ENCODE measurements around the gene SLC45A2. TPM values are rescaled to one million over a fixed set of nuclear protein-coding genes. Genes with fewer than 3 reads are reported as not detected.

Gene SLC45A2
- total RNA-seq, 1 donor, result 0.09 TPM

GRCh38 chr5:33975852-33976251 is 8.6 kb downstream of the SLC45A2 start:
- no peak overlapping the region for H3K4me3 ChIP-seq (ENCODE audit: low read depth, low read length)
- DNase-seq (ENCODE audit: low read depth), result peak; percentile 67
- no peak for TF ChIP-seq CTCF (IDR thresholded peaks at IDR 0.05; ENCODE audit: insufficient read depth, low read length)

- TF ChIP-seq CTCF (IDR thresholded peaks at IDR 0.05; ENCODE audit: insufficient read depth, low read length), result no peak
- no peak for DNase-seq (ENCODE audit: low read depth)
- no peak overlapping the region for H3K4me3 ChIP-seq (ENCODE audit: low read depth, low read length)
Observed at GRCh38 chr5:33973271-33973670, 11.2 kb downstream of the SLC45A2 start.

GRCh38 chr5:33969572-33970452 is 14.7 kb downstream of the SLC45A2 start:
- TF ChIP-seq CTCF (IDR thresholded peaks at IDR 0.05; ENCODE audit: insufficient read depth, low read length), result peak; percentile 94
- DNase-seq (ENCODE audit: low read depth), result peak; percentile 80
- H3K4me3 ChIP-seq (ENCODE audit: low read depth, low read length), result no peak overlapping the region

- DNase-seq (ENCODE audit: low read depth), result peak; percentile 37
- no peak for TF ChIP-seq CTCF (IDR thresholded peaks at IDR 0.05; ENCODE audit: insufficient read depth, low read length)
- H3K4me3 ChIP-seq (ENCODE audit: low read depth, low read length), result no peak overlapping the region
Observed at GRCh38 chr5:33968211-33969005, 16.1 kb downstream of the SLC45A2 start.

GRCh38 chr5:33966805-33967204 is 17.7 kb downstream of the SLC45A2 start:
- TF ChIP-seq CTCF (IDR thresholded peaks at IDR 0.05; ENCODE audit: insufficient read depth, low read length), result no peak
- no peak for DNase-seq (ENCODE audit: low read depth)
- H3K4me3 ChIP-seq (ENCODE audit: low read depth, low read length), result no peak overlapping the region

- DNase-seq (ENCODE audit: low read depth), result peak; percentile 35
- no peak for TF ChIP-seq CTCF (IDR thresholded peaks at IDR 0.05; ENCODE audit: insufficient read depth, low read length)
- H3K4me3 ChIP-seq (ENCODE audit: low read depth, low read length), result no peak overlapping the region
Observed at GRCh38 chr5:33964132-33964700, 20.3 kb downstream of the SLC45A2 start.

All from fibroblast of the aortic adventitia (primary cell).